A549 (cell line): ENCODE results near the gene NTRK3. TPM values are rescaled to one million over a fixed set of nuclear protein-coding genes. Genes with fewer than 3 reads are reported as not detected.

Experiments used
- ATAC-seq, 2 experiments: fragments of 200-7000 bp in 1 of 2; fragments of >200 bp in 1 of 2; cut with Nextera tagmentation in 1 of 2; cut with Tn5 transposase in 1 of 2; 3 replicates each; pipeline versions ENCODE4 v1.8.0 to v1.9.1; 2018 to 2020; ENCODE audit warnings: mild to moderate bottlenecking in 1 of 2, moderate library complexity in 1 of 2
- CTCF ChIA-PET: fragments of 300-600 bp; sonication (Branson Sonifier 250); formaldehyde crosslinking; extraction: SDS; loops from one replicate; lab custom pipeline; 2021; ENCODE audit warnings: antibody characterized with exemption, inconsistent platforms; lab: Yijun Ruan, JAX
- POLR2A ChIA-PET: fragments of 350-600 bp; formaldehyde crosslinking; extraction: SDS; loops from one replicate; lab custom pipeline; 2021; ENCODE audit warnings: antibody characterized with exemption, inconsistent platforms; lab: Yijun Ruan, JAX
- DNase-seq, 2 experiments: peaks; one replicate each; pipeline versions ENCODE4 v3.0.0 to v3.0.0-alpha.2; 2011 to 2016; ENCODE audit warnings: low read depth in 1 of 2, low spot score in 1 of 2
- FAIRE-seq: peaks from 2 replicates; lab custom pipeline; 2011; peaks lifted over from hg19 to GRCh38; lab: Jason Lieb, UNC
- H3K27ac ChIP-seq, 2 experiments: fragments of >200 bp; sonication (Bioruptor Twin); formaldehyde crosslinking; 3 replicates each; pipeline ENCODE4 v1.5.1; 2016 to 2017
- H3K4me1 ChIP-seq: fragments of >200 bp; sonication (Bioruptor Twin); formaldehyde crosslinking; 3 replicates; pipeline ENCODE4 v1.6.1; 2016
- H3K4me2 ChIP-seq: fragments of >200 bp; sonication (Bioruptor Twin); formaldehyde crosslinking; 3 replicates; pipeline ENCODE4 v1.6.1; 2016
- H3K4me3 ChIP-seq: fragments of >200 bp; sonication (Bioruptor Twin); formaldehyde crosslinking; 3 replicates; pipeline ENCODE4 v1.5.1; 2016
- H3K9me3 ChIP-seq: fragments of >200 bp; sonication (Bioruptor Twin); formaldehyde crosslinking; 3 replicates; pipeline ENCODE4 v1.6.1; 2016
- CEBPB ChIP-seq, 2 experiments: fragments of >200 bp in 1 of 2; sonication (Bioruptor Twin) in 1 of 2; formaldehyde crosslinking in 1 of 2; IDR thresholded peaks; 2 replicates each; pipeline ENCODE4 v1.6.1; 2012 to 2016
- CHD2 ChIP-seq: fragments of 150-350 bp; IDR thresholded peaks from 2 replicates; pipeline ENCODE4 v1.6.1; 2014; ENCODE audit warnings: low read length; ENCODE audit not compliant: partially characterized antibody
- CTCF ChIP-seq: fragments of >200 bp; sonication (Bioruptor Twin); formaldehyde crosslinking; IDR thresholded peaks from 3 replicates; pipeline ENCODE4 v1.5.1; 2016
- E2F6 ChIP-seq: IDR thresholded peaks from 2 replicates; pipeline ENCODE4 v1.6.1; 2012; ENCODE audit warnings: low read depth, borderline replicate concordance
- FOSB ChIP-seq: fragments of 250-450 bp; sonication (Bioruptor Pico); IDR thresholded peaks from 2 replicates; pipeline ENCODE4 v1.5.0; 2020; ENCODE audit warnings: mild to moderate bottlenecking, moderate library complexity
- HDAC2 ChIP-seq: fragments of 200-600 bp; sonication (generic); IDR thresholded peaks from 2 replicates; pipeline ENCODE4 v1.6.1; 2016
- HEYL ChIP-seq: fragments of 250-450 bp; sonication (Bioruptor Pico); IDR thresholded peaks from 2 replicates; pipeline ENCODE4 v1.8.0; 2021; ENCODE audit warnings: mild to moderate bottlenecking, moderate library complexity
- MAX ChIP-seq: IDR thresholded peaks from 2 replicates; pipeline ENCODE4 v1.6.1; 2012
- MYC ChIP-seq: IDR thresholded peaks from 2 replicates; pipeline ENCODE4 v1.6.1; 2012; ENCODE audit warnings: mild to moderate bottlenecking, inconsistent platforms, low read length, improper control_type of control experiment, borderline replicate concordance
- NFE2L2 ChIP-seq: fragments of 150-350 bp; conservative IDR thresholded peaks from 2 replicates; pipeline ENCODE4 v1.6.1; 2014; ENCODE audit warnings: low read length
- NPAS2 ChIP-seq: fragments of 250-450 bp; sonication (Bioruptor Pico); IDR thresholded peaks from 2 replicates; pipeline ENCODE4 v1.8.0; 2022; ENCODE audit warnings: mild to moderate bottlenecking, moderate library complexity, borderline replicate concordance
- NR3C1 ChIP-seq: fragments of >200 bp; sonication (Bioruptor Twin); formaldehyde crosslinking; IDR thresholded peaks from 3 replicates; pipeline ENCODE4 v1.6.1; 2017
- PHF8 ChIP-seq: fragments of 200-600 bp; sonication (generic); IDR thresholded peaks from 2 replicates; pipeline ENCODE4 v1.6.1; 2016; ENCODE audit warnings: low read depth, mild to moderate bottlenecking, antibody characterized with exemption, moderate library complexity, borderline replicate concordance
- POLR2A ChIP-seq: IDR thresholded peaks from 2 replicates; pipeline ENCODE4 v1.6.1; 2012; ENCODE audit warnings: mild to moderate bottlenecking, low read length
- RARB ChIP-seq: fragments of 250-450 bp; sonication (Bioruptor Pico); IDR thresholded peaks from 2 replicates; pipeline ENCODE4 v1.8.0; 2021; ENCODE audit warnings: mild to moderate bottlenecking, moderate library complexity
- RCOR1 ChIP-seq: fragments of 150-350 bp; IDR thresholded peaks from 2 replicates; pipeline ENCODE4 v1.6.1; 2014; ENCODE audit warnings: antibody characterized with exemption, low read length, low read depth
- WGBS: methylation state at CpG from one replicate; pipeline ENCODE4 v1.1.6; 2017; ENCODE audit errors: missing lambda C conversion rate; 5-methylcytosine and 5-hydroxymethylcytosine counted together
- polyA plus RNA-seq, 4 experiments: library from polyadenylated mRNA; depleted of rRNA in 3 of 4; stranded (reverse); fragments of >200 nt; fragmentation: RNase III in 1 of 4; extraction: RNeasy Plus Mini Kit Qiagen cat#74134 plus additional on column Dnase treatment in 1 of 4; gene quantifications; 2 replicates in 3 of 4; 3 replicates in 1 of 4; pipeline ENCODE4 v1.2.3, GENCODE V29; 2011 to 2017
- TF ChIP-seq, protein P1 (sequence below): fragments of 150-350 bp; IDR thresholded peaks from 2 replicates; pipeline ENCODE4 v1.6.1; 2014; ENCODE audit warnings: low read depth, mild to moderate bottlenecking, low read length
- TF ChIP-seq, protein P2 (sequence below): fragments of 450-650 bp; IDR thresholded peaks from 2 replicates; pipeline ENCODE4 v1.6.1; 2014; ENCODE audit warnings: antibody characterized with exemption

NTRK3 gene
- polyA plus RNA-seq, 2 of the 4 experiments (the other 2 are of a cell fraction): 55.0 to 55.2 TPM

DNA sequence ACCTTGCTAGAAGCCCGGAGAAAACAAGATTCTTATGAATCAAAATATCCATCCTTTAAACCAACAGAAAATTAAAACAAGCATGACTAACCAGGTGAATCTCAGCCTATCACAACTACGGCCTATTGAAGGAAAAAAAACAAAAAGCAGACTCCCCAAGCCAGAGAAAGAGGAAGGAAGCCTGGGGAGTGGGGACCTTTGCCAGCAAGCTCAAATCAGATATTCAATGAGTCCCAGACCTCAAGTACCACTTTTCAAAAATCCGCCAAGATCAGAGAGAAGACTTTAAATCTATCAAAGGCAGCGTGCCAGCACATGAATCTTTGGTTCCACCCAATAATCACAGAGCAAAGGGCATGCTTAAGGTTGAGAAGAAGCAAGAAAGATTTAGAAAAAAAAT, 253.8 kb downstream of the NTRK3 start:
- CTCF ChIA-PET: interaction anchor here (1.3 kb wide), 1 partner anchor 245 kb away, joined by 3 read pairs; no protein-coding TSS in a partner anchor

GRCh38 chr15:87998630-87999029, 257.9 kb downstream of the NTRK3 start:
- FAIRE-seq: no peak
- POLR2A ChIA-PET: no interaction called here

More for the DNA sequence above, 253.8 kb downstream of the NTRK3 start:
- ATAC-seq: no peak
- H3K27ac ChIP-seq: no peak overlapping the region
- H3K4me3 ChIP-seq: no peak overlapping the region
- H3K4me2 ChIP-seq: no peak overlapping the region
- peaks cover 11% of the 10 kb centered on the region; the same call in 1 of the 3 replicates for H3K9me3 ChIP-seq
- no peak for FAIRE-seq
- WGBS: 23% methylated on average over 4 of the region's 4 CpGs
- DNase-seq: no peak
- POLR2A ChIA-PET: no interaction called here
- TF ChIP-seq CHD2 (no peak), PHF8 (no peak), POLR2A (no peak), CEBPB (IDR thresholded peaks at IDR 0.05) (no peak)
- no peaks in the 10 kb centered on the region for H3K4me1 ChIP-seq

GRCh38 chr15:87986776-87987175, 269.8 kb downstream of the NTRK3 start:
- H3K4me1 ChIP-seq: no peaks in the 10 kb centered on the region
- no peak overlapping the region for H3K4me2 ChIP-seq
- H3K9me3 ChIP-seq: no peaks in the 10 kb centered on the region
- DNase-seq (no peak), ATAC-seq (no peak), FAIRE-seq (no peak)
- 49% methylated on average over 2 of the region's 2 CpGs for WGBS
- H3K27ac ChIP-seq: no peak overlapping the region
- ChIA-PET POLR2A (no interaction called here), CTCF (interaction anchor here (0.7 to 1.0 kb wide), 2 partner anchors 9 to 47 kb away, joined by 3 read pairs; no protein-coding TSS in a partner anchor)
- TF ChIP-seq RARB (no peak), POLR2A (no peak), NFE2L2 (no peak), HEYL (CRISPR knock-in tag) (no peak), MAX (no peak), PHF8 (no peak), MYC (no peak), E2F6 (no peak), NR3C1 (no peak)
- TF ChIP-seq, protein P1, sequence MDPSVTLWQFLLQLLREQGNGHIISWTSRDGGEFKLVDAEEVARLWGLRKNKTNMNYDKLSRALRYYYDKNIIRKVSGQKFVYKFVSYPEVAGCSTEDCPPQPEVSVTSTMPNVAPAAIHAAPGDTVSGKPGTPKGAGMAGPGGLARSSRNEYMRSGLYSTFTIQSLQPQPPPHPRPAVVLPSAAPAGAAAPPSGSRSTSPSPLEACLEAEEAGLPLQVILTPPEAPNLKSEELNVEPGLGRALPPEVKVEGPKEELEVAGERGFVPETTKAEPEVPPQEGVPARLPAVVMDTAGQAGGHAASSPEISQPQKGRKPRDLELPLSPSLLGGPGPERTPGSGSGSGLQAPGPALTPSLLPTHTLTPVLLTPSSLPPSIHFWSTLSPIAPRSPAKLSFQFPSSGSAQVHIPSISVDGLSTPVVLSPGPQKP: no peak
- H3K4me3 ChIP-seq: no peak overlapping the region

More at GRCh38 chr15:87998630-87999029, 257.9 kb downstream of the NTRK3 start:
- no peak for DNase-seq
- no peak overlapping the region for H3K4me3 ChIP-seq
- peaks cover 11% of the 10 kb centered on the region; the same call in 1 of the 3 replicates for H3K9me3 ChIP-seq
- TF ChIP-seq FOSB (no peak), HDAC2 (no peak)
- ATAC-seq: no peak
- CTCF ChIA-PET: no interaction called here
- H3K4me1 ChIP-seq: no peaks in the 10 kb centered on the region
- H3K27ac ChIP-seq: no peak overlapping the region
- H3K4me2 ChIP-seq: no peak overlapping the region

GRCh38 chr15:87985451-87985850, 271.1 kb downstream of the NTRK3 start:
- ChIA-PET CTCF (interaction anchor here (0.6 to 1.3 kb wide), 2 partner anchors 10 to 12 kb away, joined by 3 to 6 read pairs; no protein-coding TSS in a partner anchor), POLR2A (no interaction called here)
- no peaks in the 10 kb centered on the region for H3K9me3 ChIP-seq
- no peaks in the 10 kb centered on the region for H3K4me1 ChIP-seq
- TF ChIP-seq RCOR1 (no peak), NPAS2 (CRISPR knock-in tag) (no peak), RARB (no peak), CTCF (no peak)
- TF ChIP-seq, protein P2, sequence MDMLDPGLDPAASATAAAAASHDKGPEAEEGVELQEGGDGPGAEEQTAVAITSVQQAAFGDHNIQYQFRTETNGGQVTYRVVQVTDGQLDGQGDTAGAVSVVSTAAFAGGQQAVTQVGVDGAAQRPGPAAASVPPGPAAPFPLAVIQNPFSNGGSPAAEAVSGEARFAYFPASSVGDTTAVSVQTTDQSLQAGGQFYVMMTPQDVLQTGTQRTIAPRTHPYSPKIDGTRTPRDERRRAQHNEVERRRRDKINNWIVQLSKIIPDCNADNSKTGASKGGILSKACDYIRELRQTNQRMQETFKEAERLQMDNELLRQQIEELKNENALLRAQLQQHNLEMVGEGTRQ: no peak
- no peak overlapping the region for H3K4me3 ChIP-seq
- no peak overlapping the region for H3K27ac ChIP-seq
- no peak for ATAC-seq
- WGBS: 49% methylated on average over 7 of the region's 7 CpGs
- DNase-seq: no peak
- no peak for FAIRE-seq
- no peak overlapping the region for H3K4me2 ChIP-seq
